Renal cortex interstitium (tissue), 3 donors: ENCODE measurements around the gene NF2. TPM values are rescaled to one million over a fixed set of nuclear protein-coding genes. Genes with fewer than 3 reads are reported as not detected.

Experiments used
- polyA plus RNA-seq, 3 donors: library from polyadenylated mRNA; unstranded; fragments of 120-200 nt; gene quantifications; one replicate each; pipeline ENCODE4 v1.2.1, GENCODE V29; 2013; ENCODE audit not compliant: insufficient read length in 3 of 3

The NF2 gene
- polyA plus RNA-seq, 3 donors, result 27.2 to 29.6 (median 29.3) TPM

Other genes with a start within 250 kb of the NF2 start
- 10 to 100 TPM; 42.8 to 46.8 (median 43.9) TPM for gene AP1B1, start 215.1 kb upstream of the NF2 start, polyA plus RNA-seq
- gene RFPL1, start 165.1 kb upstream of the NF2 start, polyA plus RNA-seq, result 1 to 10 TPM; 1.1 to 1.2 (median 1.2) TPM
- 1 to 10 TPM; 8.0 to 8.6 (median 8.4) TPM for gene NEFH, start 123.4 kb upstream of the NF2 start, polyA plus RNA-seq
- 10 to 100 TPM; 31.6 to 34.2 (median 31.7) TPM for gene THOC5, start 49.9 kb upstream of the NF2 start, polyA plus RNA-seq
- 100 to 1,000 TPM; 132 to 170 (median 164) TPM for gene NIPSNAP1, start 22.5 kb upstream of the NF2 start, polyA plus RNA-seq
- gene CABP7, start 116.4 kb downstream of the NF2 start, polyA plus RNA-seq, result under 1 TPM in 2 of 3 donors, not detected in 1; 0.11 to 0.27 TPM
- 10 to 100 TPM; 23.5 to 27.7 (median 25.0) TPM for gene ZMAT5, start 163.4 kb downstream of the NF2 start, polyA plus RNA-seq
- 100 to 1,000 TPM; 135 to 165 (median 142) TPM for gene UQCR10, start 163.7 kb downstream of the NF2 start, polyA plus RNA-seq
- 10 to 100 TPM; 35.9 to 54.5 (median 45.7) TPM for gene ASCC2, start 234.6 kb downstream of the NF2 start, polyA plus RNA-seq